Gastroesophageal sphincter (tissue), 3 donors: ENCODE results near the gene MAN2C1.
A peak's percentile ranks its signal among the peaks of the same experiment; 100 is the strongest.

Experiments used
- POLR2A ChIP-seq, 2 donors: fragments of 450-650 bp; IDR thresholded peaks; one replicate each; pipeline ENCODE4 v1.6.1; 2017; ENCODE audit warnings: antibody characterized with exemption in 2 of 2, mild to moderate bottlenecking in 2 of 2, moderate library complexity in 1 of 2
- POLR2AphosphoS5 ChIP-seq: sonication (generic); formaldehyde crosslinking; IDR thresholded peaks from one replicate; pipeline ENCODE4 v1.6.1; 2017; ENCODE audit warnings: antibody characterized with exemption
- TF ChIP-seq, protein P1 (sequence below), 4 experiments: fragments of 200-600 bp in 2 of 4; fragments of 450-650 bp in 2 of 4; sonication (generic) in 1 of 4; IDR thresholded peaks; one replicate each; pipeline ENCODE4 v1.5.1; 2017 to 2019; ENCODE audit warnings: antibody characterized with exemption in 4 of 4, mild to moderate bottlenecking in 2 of 4, moderate library complexity in 2 of 4

DNA sequence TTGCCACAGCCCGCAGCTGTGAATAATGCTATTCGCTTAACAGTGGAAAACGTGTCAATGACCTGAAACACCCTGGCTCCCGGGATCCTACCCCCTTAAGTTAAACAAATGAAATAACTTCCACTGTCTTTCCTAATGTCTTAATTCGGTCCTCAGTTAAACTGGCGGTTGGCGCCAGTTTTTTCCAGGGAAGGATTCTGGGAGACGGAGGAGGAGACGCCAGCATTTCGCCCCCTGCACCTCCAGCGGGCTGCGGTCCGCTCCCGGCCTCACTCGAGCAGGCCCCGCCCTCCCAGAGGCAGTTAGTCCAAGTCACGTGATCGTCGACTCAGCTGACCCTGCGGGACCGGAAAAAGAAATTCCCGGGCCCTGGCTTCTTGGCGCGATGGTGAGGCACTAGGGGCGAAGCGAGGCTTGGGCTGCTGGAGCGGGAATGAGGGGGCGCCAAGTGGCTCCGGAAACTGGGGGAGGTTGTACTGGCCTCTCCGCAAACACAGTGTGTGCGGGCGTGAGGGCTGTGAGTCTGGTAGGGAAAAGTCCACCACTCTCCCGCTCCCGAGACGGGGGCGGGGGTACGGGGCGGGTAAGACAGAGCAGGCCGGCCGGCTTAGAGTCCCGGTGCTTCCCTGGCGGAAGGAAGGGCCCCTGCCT is 32.6 kb downstream of the MAN2C1 start, which contains the start of gene COMMD4:
- peak; percentile 72 for TF ChIP-seq POLR2AphosphoS5
- TF ChIP-seq POLR2A (IDR thresholded peaks at IDR 0.05): peak in 1 of 2 donors; percentile 33
- TF ChIP-seq, protein P1, sequence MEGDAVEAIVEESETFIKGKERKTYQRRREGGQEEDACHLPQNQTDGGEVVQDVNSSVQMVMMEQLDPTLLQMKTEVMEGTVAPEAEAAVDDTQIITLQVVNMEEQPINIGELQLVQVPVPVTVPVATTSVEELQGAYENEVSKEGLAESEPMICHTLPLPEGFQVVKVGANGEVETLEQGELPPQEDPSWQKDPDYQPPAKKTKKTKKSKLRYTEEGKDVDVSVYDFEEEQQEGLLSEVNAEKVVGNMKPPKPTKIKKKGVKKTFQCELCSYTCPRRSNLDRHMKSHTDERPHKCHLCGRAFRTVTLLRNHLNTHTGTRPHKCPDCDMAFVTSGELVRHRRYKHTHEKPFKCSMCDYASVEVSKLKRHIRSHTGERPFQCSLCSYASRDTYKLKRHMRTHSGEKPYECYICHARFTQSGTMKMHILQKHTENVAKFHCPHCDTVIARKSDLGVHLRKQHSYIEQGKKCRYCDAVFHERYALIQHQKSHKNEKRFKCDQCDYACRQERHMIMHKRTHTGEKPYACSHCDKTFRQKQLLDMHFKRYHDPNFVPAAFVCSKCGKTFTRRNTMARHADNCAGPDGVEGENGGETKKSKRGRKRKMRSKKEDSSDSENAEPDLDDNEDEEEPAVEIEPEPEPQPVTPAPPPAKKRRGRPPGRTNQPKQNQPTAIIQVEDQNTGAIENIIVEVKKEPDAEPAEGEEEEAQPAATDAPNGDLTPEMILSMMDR (IDR thresholded peaks at IDR 0.05): no peak
